Endothelial cell of coronary artery (primary cell): Measurements from ENCODE around the gene KLF3. TPM values are rescaled to one million over a fixed set of nuclear protein-coding genes. Genes with fewer than 3 reads are reported as not detected.

ENCODE experiments used
- total RNA-seq: library from RNA; depleted of rRNA; stranded (reverse); fragments of >200 nt; gene quantifications from 2 replicates; pipeline ENCODE4 v1.2.3, GENCODE V29; 2014

KLF3 gene
- 15.5 and 23.3 TPM in 2 replicates for total RNA-seq

DNA sequence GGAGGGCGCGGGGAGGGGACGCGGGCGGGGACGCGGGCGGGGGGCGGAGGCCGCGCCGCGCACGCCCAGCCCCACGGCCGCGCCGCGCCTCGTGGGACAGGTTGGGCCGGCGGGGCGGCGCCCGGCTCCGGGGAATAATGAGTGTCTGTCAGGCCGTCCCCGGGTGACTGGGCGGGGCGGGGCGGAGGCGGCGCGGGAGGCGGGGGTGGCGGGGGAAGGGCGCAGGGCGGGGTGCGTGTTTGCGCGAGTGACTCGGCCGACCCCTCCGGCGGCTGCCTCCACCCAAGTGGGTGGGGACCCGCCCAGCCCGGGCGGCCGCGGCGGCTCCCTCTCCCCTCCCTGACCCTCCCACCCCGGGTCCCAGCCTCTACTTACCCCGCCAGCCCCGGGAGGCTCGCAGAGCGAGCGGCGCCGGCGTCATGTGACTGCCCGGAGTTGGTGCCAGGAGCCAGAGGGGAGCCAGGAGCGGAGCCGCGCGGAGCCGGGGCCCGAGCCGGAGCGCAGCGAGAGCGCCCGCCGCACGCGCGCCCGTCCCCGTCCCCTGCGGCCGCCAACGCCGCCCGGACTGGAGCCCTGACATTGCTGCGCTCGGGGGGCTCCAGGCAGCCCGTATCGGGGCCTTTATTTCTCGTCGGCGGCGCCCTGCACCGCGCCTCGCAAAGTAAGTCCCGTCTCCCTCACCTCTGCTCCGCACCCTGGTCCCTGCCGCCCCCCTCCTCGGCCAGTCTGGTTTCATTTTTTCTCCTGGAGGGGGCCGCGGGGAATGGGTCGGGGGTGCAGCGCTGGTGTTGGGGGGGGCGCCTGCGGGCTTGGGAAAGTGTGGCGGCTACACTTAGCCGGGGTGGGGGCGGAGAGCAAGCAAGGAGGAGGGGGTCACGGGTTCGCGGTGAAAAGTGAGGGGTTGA, at the start of gene KLF3:
KLF3 (plus strand) TSS at position 399 of the 905 bp plus-strand sequence. CDS start 16,427 bp downstream, outside the sequence.

Other genes starting within 250 kb of the KLF3 start
- not detected in 2 replicates for gene TLR10, start 118.8 kb downstream of the KLF3 start, total RNA-seq
- gene TLR1, start 140.6 kb downstream of the KLF3 start, total RNA-seq, result 3.8 and 5.4 TPM in 2 replicates
- 1.1 and 1.9 TPM in 2 replicates for gene TLR6, start 192.6 kb downstream of the KLF3 start, total RNA-seq
- gene FAM114A1, start 203.6 kb downstream of the KLF3 start, total RNA-seq, result 111 and 167 TPM in 2 replicates